Neuronal stem cell (in vitro differentiated cells): Measurements from ENCODE around the gene TMEM154.

Source experiments
- DNase-seq: peaks from one replicate; pipeline ENCODE4 v3.0.0-alpha.2; 2013; ENCODE audit warnings: low spot score
- H2AFZ ChIP-seq: one replicate; pipeline ENCODE4 v1.6.1; 2013; ENCODE audit warnings: mild to moderate bottlenecking, low read length, inconsistent platforms
- H2AK5ac ChIP-seq: 2 replicates; pipeline ENCODE4 v1.6.1; 2013; ENCODE audit warnings: low read depth, mild to moderate bottlenecking, inconsistent platforms, low read length, moderate library complexity, mixed read lengths
- H2BK120ac ChIP-seq: 2 replicates; pipeline ENCODE4 v1.6.1; 2013; ENCODE audit warnings: low read depth, mild to moderate bottlenecking, inconsistent platforms, low read length, moderate library complexity, mixed read lengths
- H2BK12ac ChIP-seq: one replicate; pipeline ENCODE4 v1.6.1; 2013; ENCODE audit warnings: low read length, inconsistent platforms
- H2BK15ac ChIP-seq: 2 replicates; pipeline ENCODE4 v1.6.1; 2013; ENCODE audit warnings: mild to moderate bottlenecking, low read length, inconsistent platforms, mixed read lengths
- H2BK5ac ChIP-seq: one replicate; pipeline ENCODE4 v1.6.1; 2013; ENCODE audit warnings: inconsistent platforms, mild to moderate bottlenecking, low read length, moderate library complexity
- H3K14ac ChIP-seq: one replicate; pipeline ENCODE4 v1.6.1; 2013; ENCODE audit warnings: low read length, inconsistent platforms
- H3K18ac ChIP-seq: 2 replicates; pipeline ENCODE4 v1.6.1; 2013; ENCODE audit warnings: low read length, inconsistent platforms
- H3K23ac ChIP-seq: 2 replicates; pipeline ENCODE4 v1.6.1; 2013; ENCODE audit warnings: low read depth, mild to moderate bottlenecking, mixed read lengths, low read length, inconsistent platforms; ENCODE audit not compliant: poor library complexity
- H3K27ac ChIP-seq: replicated peaks from 3 replicates; pipeline ENCODE4 v1.5.1; 2013; ENCODE audit warnings: low read length, inconsistent platforms
- H3K27me3 ChIP-seq, 3 experiments: 2 replicates each; pipeline ENCODE4 v1.6.1; 2013; ENCODE audit warnings: low read length in 3 of 3, mild to moderate bottlenecking in 2 of 3, inconsistent platforms in 1 of 3, low read depth in 1 of 3, mixed read lengths in 1 of 3, moderate library complexity in 1 of 3; ENCODE audit not compliant: control insufficient read depth in 3 of 3, insufficient read depth in 3 of 3
- H3K36me3 ChIP-seq, 2 donors: replicated peaks in 1 of 2; 2 replicates each; pipeline ENCODE4 v1.6.1; 2013; ENCODE audit warnings: low read length in 2 of 2; ENCODE audit not compliant: control insufficient read depth in 2 of 2, insufficient read depth in 2 of 2
- H3K4ac ChIP-seq: 2 replicates; pipeline ENCODE4 v1.6.1; 2013; ENCODE audit warnings: inconsistent platforms, mild to moderate bottlenecking, low read length, moderate library complexity
- H3K4me1 ChIP-seq, 2 donors: 1 replicate in 1 of 2; 2 replicates in 1 of 2; pipeline ENCODE4 v1.6.1; 2013; ENCODE audit warnings: low read length in 2 of 2, low read depth in 1 of 2; ENCODE audit not compliant: control insufficient read depth in 2 of 2, insufficient read depth in 1 of 2
- H3K4me2 ChIP-seq: one replicate; pipeline ENCODE4 v1.6.1; 2013; ENCODE audit warnings: mild to moderate bottlenecking, low read length, inconsistent platforms; ENCODE audit not compliant: insufficient read depth, poor library complexity, severe bottlenecking
- H3K4me3 ChIP-seq, 2 donors: 2 replicates each; pipeline ENCODE4 v1.5.1; 2013; ENCODE audit warnings: low read length in 2 of 2, mild to moderate bottlenecking in 2 of 2, inconsistent platforms in 1 of 2, moderate library complexity in 1 of 2
- H3K79me1 ChIP-seq: one replicate; pipeline ENCODE4 v1.6.1; 2013; ENCODE audit warnings: low read depth, mild to moderate bottlenecking, inconsistent platforms, low read length, moderate library complexity
- H3K9ac ChIP-seq: one replicate; pipeline ENCODE4 v1.6.1; 2013; ENCODE audit warnings: mild to moderate bottlenecking, low read depth, low read length, inconsistent platforms; ENCODE audit not compliant: poor library complexity
- H3K9me3 ChIP-seq, 2 donors: replicated peaks in 1 of 2; 2 replicates each; pipeline versions ENCODE3 to v1.6.1; 2013; ENCODE audit warnings: low read length in 2 of 2, mild to moderate bottlenecking in 2 of 2, inconsistent platforms in 1 of 2, low read depth in 1 of 2, mixed read lengths in 1 of 2, moderate library complexity in 1 of 2; ENCODE audit not compliant: control insufficient read depth in 2 of 2, insufficient read depth in 1 of 2
- H4K8ac ChIP-seq: one replicate; pipeline ENCODE4 v1.6.1; 2013; ENCODE audit warnings: low read depth, mild to moderate bottlenecking, inconsistent platforms, low read length, moderate library complexity
- H4K91ac ChIP-seq: one replicate; pipeline ENCODE4 v1.6.1; 2013; ENCODE audit warnings: low read length, low read depth, mild to moderate bottlenecking, inconsistent platforms; ENCODE audit not compliant: poor library complexity
- WGBS, 2 donors: extraction: QIAGEN DNeasy Blood & Tissue Kit; methylation state at CpG; one replicate each; pipeline ENCODE4 v1.1.7; 2013; ENCODE audit warnings: missing lambda C conversion rate in 2 of 2, mixed read lengths in 1 of 2; ENCODE audit not compliant: insufficient read length in 2 of 2, insufficient replicate concordance in 1 of 2; ENCODE audit errors: extremely low coverage in 2 of 2; 5-methylcytosine and 5-hydroxymethylcytosine counted together

TMEM154 gene

GRCh38 chr4:152684007-152684406, 4.2 kb upstream of the TMEM154 start:
- H3K79me1 ChIP-seq: no peaks in the 10 kb centered on the region
- no peak overlapping the region for H3K9ac ChIP-seq
- H2AK5ac ChIP-seq: no peak overlapping the region
- no peak overlapping the region for H3K4me3 ChIP-seq
- no peak overlapping the region for H2BK12ac ChIP-seq
- H3K36me3 ChIP-seq: no peaks in the 10 kb centered on the region
- H3K27ac ChIP-seq: no peak overlapping the region
- H2BK120ac ChIP-seq: no peak overlapping the region
- peaks cover 0 to 3% of the 10 kb centered on the region in 2 donors for H3K4me1 ChIP-seq
- H2BK15ac ChIP-seq: no peak overlapping the region
- H3K23ac ChIP-seq: no peak overlapping the region
- WGBS, 2 donors: no CpG with 5 or more reads among the region's 3 CpGs
- no peak overlapping the region for H2AFZ ChIP-seq
- no peak overlapping the region for H3K18ac ChIP-seq
- no peak for DNase-seq
- H3K14ac ChIP-seq: no peak overlapping the region
- no peak overlapping the region for H3K4me2 ChIP-seq
- H3K9me3 ChIP-seq: no peaks in the 10 kb centered on the region
- H4K91ac ChIP-seq: no peak overlapping the region
- peaks cover 0 to 73% (median 4%) of the 10 kb centered on the region in 3 experiments for H3K27me3 ChIP-seq
- H3K4ac ChIP-seq: no peak overlapping the region
- no peak overlapping the region for H2BK5ac ChIP-seq
- H4K8ac ChIP-seq: no peak overlapping the region

GRCh38 chr4:152682143-152682941, 2.5 kb upstream of the TMEM154 start:
- no peaks in the 10 kb centered on the region for H3K36me3 ChIP-seq
- no peaks in the 10 kb centered on the region for H3K79me1 ChIP-seq
- no peak overlapping the region for H4K8ac ChIP-seq
- H3K4me3 ChIP-seq: no peak overlapping the region
- no peak overlapping the region for H3K27ac ChIP-seq
- no peak overlapping the region for H4K91ac ChIP-seq
- H3K23ac ChIP-seq: no peak overlapping the region
- no peak overlapping the region for H3K14ac ChIP-seq
- peaks cover 0 to 80% (median 7%) of the 10 kb centered on the region in 3 experiments for H3K27me3 ChIP-seq
- no peak overlapping the region for H2AK5ac ChIP-seq
- H2BK5ac ChIP-seq: no peak overlapping the region
- no peak overlapping the region for H2BK12ac ChIP-seq
- H3K18ac ChIP-seq: no peak overlapping the region
- H3K4ac ChIP-seq: no peak overlapping the region
- H3K4me2 ChIP-seq: no peak overlapping the region
- H2AFZ ChIP-seq: no peak overlapping the region
- no peak overlapping the region for H2BK120ac ChIP-seq
- peaks cover 0 to 3% of the 10 kb centered on the region in 2 donors for H3K4me1 ChIP-seq
- no peak overlapping the region for H3K9ac ChIP-seq
- H3K9me3 ChIP-seq: no peaks in the 10 kb centered on the region
- H2BK15ac ChIP-seq: no peak overlapping the region
- no CpG with 5 or more reads among the region's 9 CpGs for WGBS, 2 donors
- no peak for DNase-seq

GRCh38 chr4:152680988-152681603, 1.3 kb upstream of the TMEM154 start:
- Histone ChIP-seq H3K4me3 (no peak overlapping the region), H3K36me3 (no peaks in the 10 kb centered on the region), H2BK12ac (no peak overlapping the region), H3K27ac (no peak overlapping the region), H3K4ac (no peak overlapping the region), H3K79me1 (no peaks in the 10 kb centered on the region), H3K18ac (no peak overlapping the region), H2AFZ (no peak overlapping the region), H3K4me2 (no peak overlapping the region), H3K14ac (no peak overlapping the region), H3K9me3 (no peaks in the 10 kb centered on the region), H3K9ac (no peak overlapping the region), H3K23ac (no peak overlapping the region), H4K8ac (no peak overlapping the region), H4K91ac (no peak overlapping the region), H2BK5ac (no peak overlapping the region), H2BK15ac (no peak overlapping the region), H2AK5ac (no peak overlapping the region), H2BK120ac (no peak overlapping the region), H3K4me1 (peaks cover 0 to 3% of the 10 kb centered on the region in 2 donors), H3K27me3 (peaks cover 0 to 79% (median 7%) of the 10 kb centered on the region in 3 experiments)
- no CpG with 5 or more reads among the region's 8 CpGs for WGBS, 2 donors
- DNase-seq: no peak

- no peak overlapping the region for H3K4me2 ChIP-seq
- H3K18ac ChIP-seq: no peak overlapping the region
- H3K79me1 ChIP-seq: no peaks in the 10 kb centered on the region
- no peak overlapping the region for H3K14ac ChIP-seq
- H2BK120ac ChIP-seq: no peak overlapping the region
- no peak overlapping the region for H3K9ac ChIP-seq
- H2BK15ac ChIP-seq: no peak overlapping the region
- no peak for DNase-seq
- no peak overlapping the region for H3K23ac ChIP-seq
- no peak overlapping the region for H4K8ac ChIP-seq
- H3K4me1 ChIP-seq: peaks cover 0 to 5% of the 10 kb centered on the region in 2 donors
- no peak overlapping the region for H3K4ac ChIP-seq
- WGBS, 2 donors: no CpG with 5 or more reads among the region's 1 CpG
- H3K27me3 ChIP-seq: peaks cover 0 to 74% (median 7%) of the 10 kb centered on the region in 3 experiments
- no peak overlapping the region for H2AFZ ChIP-seq
- H4K91ac ChIP-seq: no peak overlapping the region
- no peak overlapping the region for H3K27ac ChIP-seq
- H3K4me3 ChIP-seq: no peak overlapping the region
- no peak overlapping the region for H2BK12ac ChIP-seq
- no peak overlapping the region for H2AK5ac ChIP-seq
- no peaks in the 10 kb centered on the region for H3K36me3 ChIP-seq
- H2BK5ac ChIP-seq: no peak overlapping the region
- H3K9me3 ChIP-seq: no peaks in the 10 kb centered on the region
Measured at GRCh38 chr4:152678841-152679240, 956 bp downstream of the TMEM154 start.
